ENCODE results near the gene DUSP10. TPM values are rescaled to one million over a fixed set of nuclear protein-coding genes. Genes with fewer than 3 reads are reported as not detected.

The DUSP10 gene
- total RNA-seq, 1 experiment from 2014 or later, result 2.0 TPM

DNA sequence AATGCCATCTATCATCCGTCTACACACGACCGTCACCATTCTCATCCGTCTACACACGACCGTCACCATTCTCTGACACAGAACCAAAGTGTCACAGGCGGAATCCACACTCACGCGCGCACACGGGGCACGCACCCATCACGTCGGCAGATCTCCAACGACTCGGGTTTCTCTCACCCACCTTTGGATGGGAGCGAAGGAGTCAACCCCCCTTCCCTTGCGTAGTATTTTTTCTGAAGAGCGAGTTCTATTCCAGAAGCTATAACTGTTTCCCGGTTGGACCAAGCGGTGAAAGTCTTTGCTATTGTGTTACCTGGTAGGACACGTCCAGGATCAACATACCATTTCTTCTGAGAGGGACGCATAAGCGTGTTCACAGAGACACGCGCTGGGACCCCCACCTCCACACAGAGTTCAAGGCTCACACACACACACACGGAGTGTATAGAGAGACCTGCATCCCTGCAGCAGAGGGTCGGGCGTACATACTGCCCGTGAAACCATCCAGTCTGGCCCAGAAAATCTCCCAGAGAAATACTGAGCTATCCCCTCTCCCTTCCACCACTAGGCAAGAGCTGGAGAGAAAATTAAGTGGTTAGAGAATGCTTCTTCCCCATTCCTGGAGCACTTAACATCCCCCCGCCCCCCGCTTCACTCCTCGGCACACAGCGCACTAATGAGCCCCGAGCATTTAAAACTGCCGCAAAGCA is 741 bp downstream of the DUSP10 start:
- Histone ChIP-seq H3K27me3 (replicated peaks; ENCODE audit: control insufficient read depth, insufficient read depth, low read length) (no peaks in the 10 kb centered on the region), H3K9me3 (no peaks in the 10 kb centered on the region), H3K4me3 (ENCODE audit: low read depth, low read length) (peak overlapping the region; percentile 44), H3K36me3 (ENCODE audit: control insufficient read depth, insufficient read depth, low read length) (no peaks in the 10 kb centered on the region), H3K4me1 (0 out of 2 replicates have a peak, but pooled peaks cover 7% of the 10 kb centered on the region)
- BruUV-seq (replicated peaks), result TSS peak; percentile 76
- POLR2A ChIA-PET, result interaction anchor here (1.5 kb wide), 1 partner anchor 26 kb away, joined by 6 read pairs; no protein-coding TSS in a partner anchor
- H3K4me1 Mint-ChIP-seq (ENCODE audit: low read depth, unreplicated experiment), result no peaks in the 10 kb centered on the region
- H3K27me3 Mint-ChIP-seq (ENCODE audit: insufficient read depth, unreplicated experiment), result no peaks in the 10 kb centered on the region
- no peak overlapping the region for H3K27ac Mint-ChIP-seq (ENCODE audit: unreplicated experiment)
- intact Hi-C loops (cut with micrococcal nuclease; ENCODE audit: unreplicated experiment), result loop anchor here (1.0 to 10.0 kb wide), 5 partner anchors 74 to 714 kb away; no protein-coding TSS in a partner anchor
- DNase-seq, result no peak
- CTCF ChIA-PET, result no interaction called here
- no peak overlapping the region for H3K4me3 Mint-ChIP-seq (ENCODE audit: unreplicated experiment)
- H3K36me3 Mint-ChIP-seq (ENCODE audit: insufficient read depth, unreplicated experiment), result no peaks in the 10 kb centered on the region
- TF ChIP-seq, protein P1, sequence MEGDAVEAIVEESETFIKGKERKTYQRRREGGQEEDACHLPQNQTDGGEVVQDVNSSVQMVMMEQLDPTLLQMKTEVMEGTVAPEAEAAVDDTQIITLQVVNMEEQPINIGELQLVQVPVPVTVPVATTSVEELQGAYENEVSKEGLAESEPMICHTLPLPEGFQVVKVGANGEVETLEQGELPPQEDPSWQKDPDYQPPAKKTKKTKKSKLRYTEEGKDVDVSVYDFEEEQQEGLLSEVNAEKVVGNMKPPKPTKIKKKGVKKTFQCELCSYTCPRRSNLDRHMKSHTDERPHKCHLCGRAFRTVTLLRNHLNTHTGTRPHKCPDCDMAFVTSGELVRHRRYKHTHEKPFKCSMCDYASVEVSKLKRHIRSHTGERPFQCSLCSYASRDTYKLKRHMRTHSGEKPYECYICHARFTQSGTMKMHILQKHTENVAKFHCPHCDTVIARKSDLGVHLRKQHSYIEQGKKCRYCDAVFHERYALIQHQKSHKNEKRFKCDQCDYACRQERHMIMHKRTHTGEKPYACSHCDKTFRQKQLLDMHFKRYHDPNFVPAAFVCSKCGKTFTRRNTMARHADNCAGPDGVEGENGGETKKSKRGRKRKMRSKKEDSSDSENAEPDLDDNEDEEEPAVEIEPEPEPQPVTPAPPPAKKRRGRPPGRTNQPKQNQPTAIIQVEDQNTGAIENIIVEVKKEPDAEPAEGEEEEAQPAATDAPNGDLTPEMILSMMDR (IDR thresholded peaks at IDR 0.05; ENCODE audit: insufficient read depth in 1 of 2, low read depth in 1 of 2, low read length in 1 of 2, severe bottlenecking in 1 of 2, unreplicated experiment in 1 of 2), result no peak
- no peaks in the 10 kb centered on the region for H3K9me3 Mint-ChIP-seq (ENCODE audit: unreplicated experiment)

DNA sequence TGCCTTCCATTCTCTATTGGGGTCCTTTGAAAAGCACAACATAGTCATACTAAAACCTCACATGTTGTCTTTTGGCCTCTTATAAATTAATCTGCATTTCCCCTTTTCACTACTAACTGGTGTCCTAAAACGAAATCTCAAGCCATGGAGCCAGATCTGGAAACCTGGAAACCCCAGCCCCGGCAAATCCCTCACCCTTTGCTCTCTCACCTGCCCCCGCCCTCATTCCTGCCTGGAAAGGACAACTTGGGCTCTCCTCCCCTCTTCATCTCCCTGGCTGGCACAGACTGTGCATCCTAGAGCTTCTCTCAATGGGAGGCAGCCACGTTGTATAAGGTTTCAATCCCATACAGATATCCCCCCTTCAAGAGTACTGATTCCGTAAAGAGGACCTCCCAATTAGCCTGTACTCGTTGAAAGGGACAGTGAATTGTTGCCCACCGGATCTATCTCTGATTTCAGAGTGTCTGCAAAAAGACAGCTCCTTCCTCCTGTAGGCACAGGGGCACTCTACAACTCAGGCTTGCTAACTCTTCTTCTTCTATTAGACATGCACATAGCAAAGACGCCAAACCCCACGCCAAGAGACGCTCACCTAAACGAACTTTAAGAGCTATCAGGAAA is 1.4 kb downstream of the DUSP10 start:
- Mint-ChIP-seq H3K4me3 (ENCODE audit: unreplicated experiment) (no peak overlapping the region), H3K27me3 (ENCODE audit: insufficient read depth, unreplicated experiment) (no peaks in the 10 kb centered on the region), H3K27ac (ENCODE audit: unreplicated experiment) (no peak overlapping the region), H3K9me3 (ENCODE audit: unreplicated experiment) (no peaks in the 10 kb centered on the region), H3K4me1 (ENCODE audit: low read depth, unreplicated experiment) (no peaks in the 10 kb centered on the region), H3K36me3 (ENCODE audit: insufficient read depth, unreplicated experiment) (no peaks in the 10 kb centered on the region)
- Histone ChIP-seq H3K4me1 (0 out of 2 replicates have a peak, but pooled peaks cover 7% of the 10 kb centered on the region), H3K9me3 (no peaks in the 10 kb centered on the region), H3K27me3 (replicated peaks; ENCODE audit: control insufficient read depth, insufficient read depth, low read length) (no peaks in the 10 kb centered on the region), H3K36me3 (ENCODE audit: control insufficient read depth, insufficient read depth, low read length) (no peaks in the 10 kb centered on the region), H3K4me3 (ENCODE audit: low read depth, low read length) (peak overlapping the region; percentile 44)
- intact Hi-C loops (cut with micrococcal nuclease; ENCODE audit: unreplicated experiment), result loop anchor here (5.0 to 10.0 kb wide), 4 partner anchors 73 to 714 kb away; no protein-coding TSS in a partner anchor
- ChIA-PET CTCF (no interaction called here), POLR2A (no interaction called here)
- BruUV-seq (replicated peaks), result no TSS peak
- DNase-seq, result no peak
- TF ChIP-seq, protein P1 (IDR thresholded peaks at IDR 0.05; ENCODE audit: insufficient read depth in 1 of 2, low read depth in 1 of 2, low read length in 1 of 2, severe bottlenecking in 1 of 2, unreplicated experiment in 1 of 2), result no peak

DNA sequence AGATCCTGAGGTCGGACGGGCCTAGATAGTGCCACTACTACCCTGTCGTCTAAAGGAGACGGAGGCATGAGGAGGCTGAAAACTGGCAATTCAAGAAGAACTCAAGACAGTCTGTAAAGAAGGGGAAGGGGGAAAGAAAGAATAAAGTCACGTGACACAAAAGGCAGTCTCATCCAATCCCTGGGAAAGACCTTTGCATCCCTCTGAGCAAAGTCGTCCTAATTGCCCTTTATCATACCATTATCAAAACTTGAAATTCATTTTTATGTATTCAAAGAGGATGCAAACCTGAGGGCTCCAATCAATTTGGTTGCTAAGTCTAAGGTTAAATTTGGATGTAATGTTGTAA is 2.2 kb downstream of the DUSP10 start:
- TF ChIP-seq, protein P1 (IDR thresholded peaks at IDR 0.05; ENCODE audit: insufficient read depth in 1 of 2, low read depth in 1 of 2, low read length in 1 of 2, severe bottlenecking in 1 of 2, unreplicated experiment in 1 of 2), result no peak
- Mint-ChIP-seq H3K36me3 (ENCODE audit: insufficient read depth, unreplicated experiment) (no peaks in the 10 kb centered on the region), H3K27me3 (ENCODE audit: insufficient read depth, unreplicated experiment) (no peaks in the 10 kb centered on the region), H3K9me3 (ENCODE audit: unreplicated experiment) (no peaks in the 10 kb centered on the region), H3K4me1 (ENCODE audit: low read depth, unreplicated experiment) (no peaks in the 10 kb centered on the region), H3K4me3 (ENCODE audit: unreplicated experiment) (no peak overlapping the region), H3K27ac (ENCODE audit: unreplicated experiment) (no peak overlapping the region)
- BruUV-seq (replicated peaks), result no TSS peak
- H3K27me3 ChIP-seq (replicated peaks; ENCODE audit: control insufficient read depth, insufficient read depth, low read length), result no peaks in the 10 kb centered on the region
- 0 out of 2 replicates have a peak, but pooled peaks cover 7% of the 10 kb centered on the region for H3K4me1 ChIP-seq
- no peak overlapping the region for H3K4me3 ChIP-seq (ENCODE audit: low read depth, low read length)
- H3K9me3 ChIP-seq, result no peaks in the 10 kb centered on the region
- intact Hi-C loops (cut with micrococcal nuclease; ENCODE audit: unreplicated experiment), result loop anchor here (5.0 to 10.0 kb wide), 4 partner anchors 72 to 715 kb away; no protein-coding TSS in a partner anchor
- no peaks in the 10 kb centered on the region for H3K36me3 ChIP-seq (ENCODE audit: control insufficient read depth, insufficient read depth, low read length)
- ChIA-PET POLR2A (no interaction called here), CTCF (no interaction called here)
- DNase-seq, result no peak

Measured in Caco-2 (cell line).